Stimulated activated CD8-positive, alpha-beta memory T cell treated with anti-CD3 and anti-CD28 coated beads, Interleukin-12 subunit alpha, Interleukin-12 subunit beta, amount 100 ng/mL, for 24 hours (primary cell): Measurements from ENCODE around the gene GOLGA1.

Experiments used
- DNase-seq: peaks from one replicate; pipeline ENCODE4 v3.0.0-alpha.2; 2020; ENCODE audit errors: extremely low read depth

Gene GOLGA1

DNA sequence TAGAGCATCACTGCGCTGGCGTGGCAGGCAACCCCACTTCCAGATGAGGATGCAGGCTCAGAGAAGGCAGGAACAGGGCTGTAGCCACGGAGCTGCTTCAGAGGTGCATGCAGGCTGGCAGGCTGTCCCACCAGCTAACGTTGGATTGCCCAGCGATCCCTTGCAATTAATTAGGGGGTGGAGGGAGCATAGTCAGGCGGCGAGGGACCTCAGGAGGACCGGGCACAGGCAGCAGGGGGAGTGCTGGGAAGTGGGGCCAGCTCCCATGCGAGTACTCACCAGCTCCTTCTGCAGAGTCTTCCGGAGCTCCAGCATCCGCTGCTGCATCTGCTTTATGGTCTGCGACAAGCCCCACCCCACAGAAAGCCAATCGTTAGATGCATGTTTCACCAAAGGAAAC lies 58.7 kb downstream of the GOLGA1 start:
- no peak for DNase-seq

DNA sequence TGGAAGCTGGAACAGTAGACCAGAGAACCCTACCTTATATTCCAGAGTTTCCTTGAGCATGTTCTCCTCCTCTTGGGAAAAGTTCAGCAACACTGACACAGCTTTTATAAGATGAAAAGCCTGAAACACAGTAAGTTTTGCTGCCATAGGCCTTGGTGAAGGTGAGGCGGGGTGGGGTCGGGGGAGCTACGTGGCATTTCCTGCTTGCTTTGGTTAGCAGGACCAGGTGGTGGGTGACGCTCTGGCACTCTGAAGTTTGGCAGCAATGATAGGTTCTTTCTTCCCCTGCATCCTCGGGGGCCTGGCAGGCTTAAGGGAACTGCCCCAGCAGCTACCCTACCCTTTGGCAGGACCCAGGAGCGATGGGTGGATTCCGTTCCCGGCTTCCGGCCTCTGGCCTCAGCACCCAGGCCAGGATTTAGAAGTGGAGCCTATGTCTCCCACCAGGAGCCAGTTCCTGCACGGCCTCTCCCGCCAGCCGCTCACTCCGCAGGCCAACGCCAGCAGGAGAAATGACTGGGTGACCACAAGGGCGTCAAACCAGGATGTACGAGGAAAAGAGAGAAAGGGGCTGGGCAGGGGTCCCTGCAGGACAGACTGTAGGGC lies 59.6 kb downstream of the GOLGA1 start:
- no peak for DNase-seq

DNA sequence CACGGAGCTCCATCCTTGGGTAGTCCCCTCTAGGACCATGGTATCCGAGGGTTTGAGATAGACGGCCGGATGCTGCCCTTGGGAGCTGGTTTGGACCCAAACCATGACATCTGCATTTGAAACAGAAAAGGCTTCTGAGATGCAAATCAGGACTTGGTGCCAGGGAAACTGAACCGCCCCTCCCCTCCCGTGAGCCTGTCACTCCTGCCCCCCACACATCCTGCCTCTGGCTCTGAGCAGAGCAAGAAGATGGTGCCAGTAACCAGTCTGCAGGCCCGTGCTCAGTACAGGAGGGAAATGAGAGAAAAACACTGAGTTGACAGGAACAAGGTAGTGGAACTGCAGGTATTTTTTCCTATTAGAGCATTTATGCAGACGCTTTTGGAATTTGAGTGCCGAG lies 60.4 kb downstream of the GOLGA1 start:
- DNase-seq: no peak

- DNase-seq: no peak
These were observed 61.7 kb downstream of the GOLGA1 start for GRCh38 chr9:124879226-124879625.

DNA sequence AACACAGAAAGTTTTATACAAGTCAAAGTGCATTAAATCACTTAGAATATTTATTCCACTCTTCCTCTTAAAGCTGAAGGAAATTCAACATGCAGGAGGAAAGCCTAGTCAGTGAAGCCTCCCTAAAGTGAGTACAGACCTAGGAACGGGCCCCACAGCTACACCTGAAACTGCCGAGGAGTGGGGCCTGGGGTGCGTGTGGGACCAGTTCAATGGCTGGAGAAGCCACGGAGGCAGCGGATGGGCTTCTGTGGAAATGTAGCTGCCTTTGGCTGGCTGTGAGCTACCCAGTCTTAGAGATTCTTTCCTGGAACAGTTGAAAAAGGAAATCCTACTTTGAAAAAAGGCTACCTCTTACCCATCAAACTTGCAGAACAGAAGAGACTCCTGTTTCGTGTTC lies 62.4 kb downstream of the GOLGA1 start:
- DNase-seq: no peak

- DNase-seq: no peak
These were observed 62.9 kb downstream of the GOLGA1 start for GRCh38 chr9:124878021-124878420.

DNA sequence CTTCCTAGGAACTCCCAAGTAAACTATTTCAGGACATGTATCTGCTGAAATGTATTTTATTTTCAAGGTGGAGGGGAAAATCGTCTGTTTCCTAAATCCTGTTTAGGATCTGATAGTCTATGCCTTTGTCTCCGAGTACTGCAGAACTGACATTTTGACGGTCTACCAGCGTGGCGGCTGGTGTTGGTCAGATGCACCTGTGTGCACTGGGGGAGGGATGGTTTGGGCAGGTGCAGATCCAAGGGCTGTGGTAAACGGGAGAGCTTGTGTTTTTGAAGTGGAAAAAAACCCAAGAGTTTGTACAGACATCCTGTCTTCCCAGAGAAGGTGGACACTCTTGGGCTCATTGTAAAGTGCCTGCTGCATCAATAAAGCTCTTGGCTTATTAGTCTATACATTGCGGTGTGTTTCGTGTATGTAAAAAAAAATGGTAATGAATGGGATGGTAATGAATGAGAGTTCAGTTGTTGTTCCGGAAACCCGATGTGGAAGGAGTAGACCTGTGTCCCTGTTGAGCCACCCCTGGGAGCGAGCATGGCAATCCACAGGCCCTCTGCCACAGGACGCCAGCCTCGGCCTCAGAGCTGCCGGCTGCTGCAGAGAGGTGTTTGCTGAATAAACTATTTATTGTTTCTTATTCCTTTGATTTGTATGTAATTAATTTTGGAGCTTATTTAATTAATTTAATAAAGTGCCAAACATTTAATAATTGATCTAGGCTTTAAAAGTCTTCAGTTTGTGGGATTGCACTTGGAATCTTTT lies 63.7 kb downstream of the GOLGA1 start:
- DNase-seq: no peak

DNA sequence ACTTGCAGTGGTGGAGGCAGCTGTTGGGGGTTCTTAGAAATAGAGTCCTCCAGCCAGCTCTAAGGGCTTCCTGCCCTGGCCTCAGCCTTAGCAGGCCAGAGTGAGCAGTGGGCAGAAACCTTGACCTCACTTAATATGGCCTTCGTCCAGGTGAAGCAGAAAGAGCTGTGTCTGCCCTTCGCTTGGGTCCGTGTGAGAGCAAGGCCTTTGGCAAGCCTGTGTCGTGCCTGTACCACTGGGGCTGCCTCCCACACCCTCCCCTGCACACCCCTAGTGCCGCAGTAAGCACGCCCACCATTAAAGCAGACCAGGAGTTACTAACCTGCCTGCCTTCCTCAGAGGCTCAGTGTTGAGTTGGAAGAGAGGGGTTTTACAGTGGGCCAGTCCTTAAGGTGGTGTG lies 65.4 kb downstream of the GOLGA1 start:
- no peak for DNase-seq

- no peak for DNase-seq
These were observed 67.2 kb downstream of the GOLGA1 start for GRCh38 chr9:124873664-124874063.

DNA sequence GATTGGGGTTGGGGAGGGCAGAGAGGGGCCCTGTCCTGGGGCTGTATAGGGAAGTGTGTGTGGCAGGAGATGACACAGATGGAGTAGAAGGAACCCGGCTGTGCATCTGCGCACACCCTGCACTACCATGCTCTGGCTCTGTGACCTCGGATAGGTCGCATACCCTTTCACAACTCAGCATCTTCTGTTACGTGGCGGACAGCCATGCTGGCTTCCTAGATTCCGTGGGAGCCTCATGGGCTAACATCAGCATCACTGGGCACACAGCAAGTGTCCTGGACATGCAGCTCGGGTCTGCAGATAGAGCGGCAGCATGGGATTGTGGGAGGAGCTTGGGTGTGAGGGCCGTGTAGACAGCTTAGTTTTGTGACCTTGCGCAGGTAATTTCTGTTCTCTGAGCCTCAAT lies 69.7 kb downstream of the GOLGA1 start:
- no peak for DNase-seq

DNA sequence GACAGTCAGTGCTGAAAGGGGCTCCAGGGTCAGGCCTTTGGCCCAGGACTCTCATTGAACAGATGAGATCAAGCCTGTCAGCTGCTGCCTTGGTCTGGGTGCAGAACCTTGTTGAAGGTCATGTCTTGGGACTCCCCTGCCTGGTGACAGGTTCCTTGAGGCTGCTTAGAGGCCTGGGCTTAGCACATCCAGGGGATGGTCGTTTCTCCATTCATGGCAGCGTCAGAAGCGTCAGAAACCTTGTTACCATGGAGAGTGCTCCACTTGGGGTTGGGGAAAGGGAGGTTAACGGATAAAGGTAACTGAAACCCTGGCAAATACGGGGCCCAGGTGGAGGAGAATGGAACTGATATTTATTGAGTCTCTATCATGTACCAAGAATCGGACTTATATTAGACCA lies 70.2 kb downstream of the GOLGA1 start:
- DNase-seq: no peak

DNA sequence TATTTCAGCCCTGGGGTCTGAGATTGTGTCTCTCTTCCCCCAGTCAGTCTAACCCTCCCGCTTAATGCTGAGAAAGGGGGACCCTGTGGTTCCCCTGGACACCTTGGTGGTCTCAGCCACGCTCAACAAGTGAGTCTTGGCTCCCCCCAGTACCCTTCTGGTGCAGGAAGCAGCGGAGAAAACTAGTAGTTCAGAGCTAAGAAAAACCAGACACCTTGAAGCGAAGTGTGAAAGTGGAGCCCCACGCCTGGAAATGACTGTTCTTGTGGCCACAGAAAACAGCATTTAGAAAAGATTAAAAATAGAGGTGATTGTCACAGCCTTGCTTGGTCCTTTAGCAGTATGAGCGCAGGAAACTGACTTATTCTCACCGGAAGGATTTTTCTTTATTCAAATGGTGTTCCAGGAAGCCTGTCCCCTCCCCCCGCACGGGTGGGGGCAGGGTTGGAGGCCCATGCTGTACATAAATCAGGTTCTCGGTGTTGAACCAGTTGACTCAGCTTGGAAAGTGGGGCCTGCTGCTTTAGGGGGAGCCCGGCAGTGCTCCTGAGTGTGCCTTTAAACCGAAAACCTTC lies 70.8 kb downstream of the GOLGA1 start:
- peak; percentile 75 for DNase-seq

DNA sequence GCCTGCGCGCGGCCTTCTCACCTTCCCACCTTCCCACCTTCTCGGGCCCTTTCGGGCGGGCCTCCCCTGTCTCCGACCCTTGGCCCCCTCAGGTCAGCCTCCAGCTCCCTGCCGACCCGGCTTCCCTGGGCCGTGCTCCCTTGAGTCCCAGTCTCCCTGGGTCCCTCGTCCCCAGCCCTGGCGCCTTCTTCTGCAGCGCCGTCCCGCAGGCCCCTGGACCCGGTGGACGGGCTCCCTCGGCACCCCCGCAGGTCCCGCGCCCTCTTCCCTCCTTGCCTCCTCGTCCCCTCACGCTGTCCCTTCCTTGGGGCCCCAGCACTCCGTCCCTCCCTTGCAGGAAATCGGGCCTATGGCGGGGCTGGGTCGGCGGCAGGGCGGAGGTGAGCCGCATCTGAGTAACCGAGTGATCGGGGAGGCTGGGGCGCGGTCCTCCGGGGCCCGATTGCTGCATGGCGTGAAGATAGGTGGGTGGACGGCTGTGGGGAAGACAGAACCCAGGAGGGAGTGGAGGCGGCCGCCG lies 71.4 kb downstream of the GOLGA1 start:
- no peak for DNase-seq

DNA sequence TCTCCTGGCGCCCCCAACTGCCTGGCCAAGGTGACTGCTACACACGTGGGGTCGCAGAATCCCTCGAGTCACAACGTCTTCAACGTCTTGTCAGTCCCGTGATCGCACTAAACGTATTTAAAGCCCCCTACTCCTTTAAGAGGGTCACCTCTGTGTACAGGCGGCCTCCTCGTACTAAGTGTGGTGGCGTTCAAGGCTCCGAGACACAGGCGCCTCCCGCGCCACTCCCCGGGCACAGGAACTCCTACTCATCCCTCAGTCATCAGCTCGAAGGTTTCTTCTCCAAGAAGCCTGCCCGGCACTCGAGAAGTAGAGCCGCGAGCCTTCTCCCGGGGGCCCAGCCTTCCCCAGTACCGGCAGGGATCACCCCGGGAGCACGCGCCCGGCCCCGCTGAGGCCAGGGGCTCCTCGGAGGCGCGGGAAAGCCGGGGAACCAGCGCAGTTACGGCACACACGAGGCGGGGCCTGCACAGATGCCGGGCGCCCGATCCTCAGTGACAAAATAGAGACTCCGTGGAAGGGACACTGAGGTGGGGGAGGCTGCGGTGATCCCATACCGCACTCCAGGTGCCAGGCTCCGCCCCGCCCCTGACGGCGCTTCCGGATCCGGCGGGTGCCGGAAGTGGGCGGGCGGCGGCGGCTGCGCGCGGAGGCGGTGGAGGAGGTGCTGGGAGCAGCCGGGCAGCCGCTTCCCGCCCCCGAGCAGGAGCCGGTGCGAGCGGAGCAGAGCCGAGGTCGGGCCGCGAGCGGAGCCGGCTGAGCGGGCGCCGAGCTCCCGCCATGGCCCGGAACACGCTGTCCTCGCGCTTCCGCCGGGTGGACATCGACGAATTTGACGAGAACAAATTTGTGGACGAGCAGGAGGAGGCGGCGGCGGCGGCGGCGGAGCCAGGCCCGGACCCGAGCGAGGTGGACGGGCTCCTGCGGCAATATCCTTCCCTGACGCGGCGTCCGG lies 72.1 kb downstream of the GOLGA1 start:
- DNase-seq: peak; percentile 86

GRCh38 chr9:124863371-124863871 lies 77.5 kb downstream of the GOLGA1 start:
- no peak for DNase-seq

DNA sequence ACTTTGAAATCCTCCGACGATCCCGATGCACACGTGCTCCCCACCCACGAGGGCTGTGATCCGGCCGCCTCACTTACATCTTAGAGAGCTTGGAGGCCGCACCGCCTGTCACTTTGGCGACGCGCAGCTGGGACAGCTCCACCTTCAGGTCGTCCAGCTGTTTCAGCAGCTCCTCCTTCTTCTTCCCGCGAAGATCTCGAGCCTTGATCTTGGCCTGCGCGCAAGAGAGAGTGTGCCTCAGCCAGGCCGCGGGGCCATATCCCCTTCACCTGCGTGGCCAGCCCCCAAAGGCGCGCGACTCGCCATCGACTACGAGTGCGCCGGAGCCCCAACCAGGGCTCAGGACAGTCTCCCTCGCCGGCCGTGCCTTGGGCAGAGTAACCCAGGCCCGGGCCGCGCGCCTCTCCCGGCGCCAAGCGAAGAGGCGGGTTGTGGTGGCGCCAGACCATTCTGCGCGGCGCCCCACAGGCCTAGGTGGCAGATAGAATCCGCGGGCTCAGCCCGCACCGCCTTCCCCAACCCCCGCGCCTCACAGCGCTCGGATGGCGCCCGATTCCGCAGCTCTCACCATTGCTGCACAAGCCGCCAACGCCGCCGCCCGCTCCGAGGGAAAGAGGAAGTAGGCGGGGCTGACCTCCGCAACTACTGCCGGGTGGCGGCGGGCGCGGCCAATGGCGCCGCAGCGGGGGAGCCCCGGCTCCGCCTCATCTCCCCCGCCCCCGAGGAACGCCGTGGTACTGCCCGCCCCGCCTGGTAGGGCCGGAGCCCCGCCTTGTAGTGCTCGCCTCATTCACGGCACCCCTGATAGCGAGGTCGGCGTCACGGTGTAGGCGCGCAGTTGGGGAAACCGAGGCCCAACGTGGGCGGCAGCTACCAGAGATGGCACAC lies 79.3 kb downstream of the GOLGA1 start, which contains the start of the genes ARPC5L and RPL35:
ARPC5L (plus strand) TSS at position 789 of the 888 bp plus-strand sequence. CDS start 7,161 bp downstream, outside the sequence.
RPL35 (minus strand) TSS at position 616 of the 888 bp plus-strand sequence; CDS start at position 571, 45 bp downstream.
- peak; percentile 89 for DNase-seq

- DNase-seq: no peak
These were observed 80.1 kb downstream of the GOLGA1 start for GRCh38 chr9:124860582-124861341.

DNA sequence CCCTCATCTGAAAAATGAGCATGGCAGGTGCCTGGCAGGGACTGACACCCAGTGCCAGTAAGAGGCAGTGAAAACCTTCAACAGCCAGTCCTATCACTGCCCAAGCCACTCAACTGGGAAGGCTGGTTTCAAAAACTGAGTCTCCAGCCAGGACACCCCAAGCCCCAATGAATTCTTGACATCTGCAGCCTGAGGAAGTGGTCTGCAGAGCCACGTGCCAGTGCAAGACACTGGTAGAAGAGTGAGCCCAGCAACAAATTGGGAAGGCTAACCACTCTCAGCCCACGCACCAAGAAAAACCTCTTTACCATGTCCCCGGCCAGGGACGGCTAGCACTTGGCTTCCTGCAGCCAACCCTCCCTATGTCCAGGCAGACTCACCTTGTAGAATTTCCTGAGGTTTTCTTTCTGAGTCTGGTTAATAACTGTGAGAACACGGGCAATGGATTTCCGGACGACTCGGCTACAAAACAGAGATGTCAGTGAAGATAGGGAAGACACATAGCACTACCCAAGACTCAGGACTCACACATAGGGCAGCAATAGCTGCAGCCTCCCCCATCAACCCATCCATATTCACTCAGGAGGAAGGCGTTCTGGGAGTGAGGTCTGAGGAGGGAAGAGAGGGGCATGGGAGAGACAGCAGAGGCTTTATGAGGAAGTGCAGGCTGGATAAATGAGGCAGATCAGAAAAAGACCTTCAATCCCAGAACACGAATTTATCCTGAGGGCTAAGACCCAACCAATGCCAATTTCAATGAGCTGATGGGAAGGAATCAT lies 80.9 kb downstream of the GOLGA1 start:
- no peak for DNase-seq
